ENCODE data around the gene EIF4G1.

DNA sequence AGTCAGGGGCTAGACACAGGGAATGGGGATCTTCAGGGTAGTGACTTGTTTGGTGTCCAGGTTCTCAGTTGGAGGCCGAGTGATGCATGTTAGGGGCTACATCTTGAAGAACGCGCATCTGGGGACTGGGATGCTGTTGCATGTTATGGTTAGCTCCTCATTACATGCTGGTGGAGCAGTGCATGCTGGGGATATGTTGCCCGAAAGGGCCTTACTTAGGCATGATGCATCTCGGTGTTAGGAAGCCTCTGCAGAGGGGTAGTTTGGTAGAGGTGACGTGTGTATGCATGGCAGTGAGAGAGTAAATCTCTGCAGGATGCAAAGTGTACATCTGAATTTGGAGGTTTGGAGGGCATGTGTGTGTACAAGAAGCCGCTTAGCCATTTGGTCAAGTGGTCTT lies 2.4 kb downstream of the EIF4G1 start:
- TF ChIP-seq POLR2A (IDR thresholded peaks at IDR 0.05) (no peak), EP300 (IDR thresholded peaks at IDR 0.05) (no peak), POLR2AphosphoS5 (IDR thresholded peaks at IDR 0.05) (no peak)
- TF ChIP-seq, protein P1, sequence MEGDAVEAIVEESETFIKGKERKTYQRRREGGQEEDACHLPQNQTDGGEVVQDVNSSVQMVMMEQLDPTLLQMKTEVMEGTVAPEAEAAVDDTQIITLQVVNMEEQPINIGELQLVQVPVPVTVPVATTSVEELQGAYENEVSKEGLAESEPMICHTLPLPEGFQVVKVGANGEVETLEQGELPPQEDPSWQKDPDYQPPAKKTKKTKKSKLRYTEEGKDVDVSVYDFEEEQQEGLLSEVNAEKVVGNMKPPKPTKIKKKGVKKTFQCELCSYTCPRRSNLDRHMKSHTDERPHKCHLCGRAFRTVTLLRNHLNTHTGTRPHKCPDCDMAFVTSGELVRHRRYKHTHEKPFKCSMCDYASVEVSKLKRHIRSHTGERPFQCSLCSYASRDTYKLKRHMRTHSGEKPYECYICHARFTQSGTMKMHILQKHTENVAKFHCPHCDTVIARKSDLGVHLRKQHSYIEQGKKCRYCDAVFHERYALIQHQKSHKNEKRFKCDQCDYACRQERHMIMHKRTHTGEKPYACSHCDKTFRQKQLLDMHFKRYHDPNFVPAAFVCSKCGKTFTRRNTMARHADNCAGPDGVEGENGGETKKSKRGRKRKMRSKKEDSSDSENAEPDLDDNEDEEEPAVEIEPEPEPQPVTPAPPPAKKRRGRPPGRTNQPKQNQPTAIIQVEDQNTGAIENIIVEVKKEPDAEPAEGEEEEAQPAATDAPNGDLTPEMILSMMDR (IDR thresholded peaks at IDR 0.05): no peak

All from suprapubic skin (tissue), 4 donors.